Measurements from ENCODE around the gene MEAK7.

GRCh38 chr16:84531671-84532111 lies 27.2 kb upstream of the MEAK7 start:
- no peak for TF ChIP-seq EZH2 (IDR thresholded peaks at IDR 0.05)
- TF ChIP-seq POLR2AphosphoS5 (IDR thresholded peaks at IDR 0.05; ENCODE audit: borderline replicate concordance, low read depth, low read length), result no peak

All from SK-N-MC (cell line).